HG02885 (cell line): ENCODE data around the gene FOXP1.
"Not testable (repeated sequence)": the region's sequence is repeated elsewhere in the genome, so short reads cannot be mapped to it uniquely, and the experiment has no call there.

Experiments
- ATAC-seq: cut with Tn5 transposase; IDR thresholded peaks from one replicate; pipeline ENCODE4 v1.9.1; 2021; ENCODE audit warnings: mild to moderate bottlenecking; ENCODE audit not compliant: unreplicated experiment, poor library complexity

The FOXP1 gene

GRCh38 chr3:71355862-71356261, 227.7 kb downstream of the FOXP1 start:
- ATAC-seq = no peak

- no peak for ATAC-seq
These were observed 228.5 kb downstream of the FOXP1 start for GRCh38 chr3:71355037-71355436.

- no peak for ATAC-seq
These were observed 232.0 kb downstream of the FOXP1 start for GRCh38 chr3:71351403-71352149.

GRCh38 chr3:71350998-71351397, 232.5 kb downstream of the FOXP1 start:
- ATAC-seq = no peak

- no peak for ATAC-seq
These were observed 234.7 kb downstream of the FOXP1 start for GRCh38 chr3:71348831-71349230.

- ATAC-seq = no peak
These were observed 235.4 kb downstream of the FOXP1 start for GRCh38 chr3:71348001-71348632.

GRCh38 chr3:71346061-71346460, 237.5 kb downstream of the FOXP1 start:
- ATAC-seq = no peak

GRCh38 chr3:71345429-71346040, 238.0 kb downstream of the FOXP1 start:
- no peak for ATAC-seq

- no peak for ATAC-seq
These were observed 241.8 kb downstream of the FOXP1 start for GRCh38 chr3:71341721-71342120.

- no peak for ATAC-seq
These were observed 244.5 kb downstream of the FOXP1 start for GRCh38 chr3:71339049-71339448.

- no peak for ATAC-seq
These were observed 250.7 kb downstream of the FOXP1 start for GRCh38 chr3:71332813-71333212.

GRCh38 chr3:71330909-71331308, 252.6 kb downstream of the FOXP1 start:
- ATAC-seq = no peak

- no peak for ATAC-seq
These were observed 253.0 kb downstream of the FOXP1 start for GRCh38 chr3:71330505-71330904.

- ATAC-seq = no peak
These were observed 253.7 kb downstream of the FOXP1 start for GRCh38 chr3:71329817-71330216.

- no peak for ATAC-seq
These were observed 254.6 kb downstream of the FOXP1 start for GRCh38 chr3:71328926-71329325.

- ATAC-seq = no peak
These were observed 255.6 kb downstream of the FOXP1 start for GRCh38 chr3:71327936-71328335.

- ATAC-seq = no peak
These were observed 257.8 kb downstream of the FOXP1 start for GRCh38 chr3:71325715-71326114.

- ATAC-seq = not testable (repeated sequence)
These were observed 259.3 kb downstream of the FOXP1 start for GRCh38 chr3:71324224-71324623.

GRCh38 chr3:71323558-71323957, 260.0 kb downstream of the FOXP1 start:
- ATAC-seq = no peak

- ATAC-seq = no peak
These were observed 261.4 kb downstream of the FOXP1 start for GRCh38 chr3:71322154-71322553.

GRCh38 chr3:71319771-71320170, 263.8 kb downstream of the FOXP1 start:
- no peak for ATAC-seq

GRCh38 chr3:71318458-71318827, 265.1 kb downstream of the FOXP1 start:
- ATAC-seq = no peak
